Measurements from ENCODE around the gene EN2. TPM values are rescaled to one million over a fixed set of nuclear protein-coding genes. Genes with fewer than 3 reads are reported as not detected.

EN2 gene
- total RNA-seq, 2 experiments from 2014 or later: not detected

GRCh38 chr7:155468785-155469148, 10.8 kb downstream of the EN2 start:
- H3K9me2 ChIP-seq (ENCODE audit: insufficient read depth, low read length): no peaks in the 10 kb centered on the region
- ChIA-PET CTCF (ENCODE audit: unreplicated experiment) (no interaction called here), POLR2A (interaction anchor here (0.7 kb wide), 1 partner anchor 715 kb away, joined by 3 read pairs; no protein-coding TSS in a partner anchor)
- BruUV-seq (replicated peaks): no TSS peak
- TF ChIP-seq CTCF (conservative IDR thresholded peaks at IDR 0.05; ENCODE audit: low read length) (no peak), EZH2phosphoT487 (IDR thresholded peaks at IDR 0.05; ENCODE audit: borderline replicate concordance, low read depth, low read length) (no peak)
- intact Hi-C loops (cut with micrococcal nuclease; ENCODE audit: unreplicated experiment): no loop called here
- no peak overlapping the region for H3K4me3 ChIP-seq (ENCODE audit: low read depth, low read length, poor library complexity, severe bottlenecking)
- H3K27ac ChIP-seq (ENCODE audit: low read depth, low read length, poor library complexity, severe bottlenecking): no peak overlapping the region
- no peaks in the 10 kb centered on the region for H3K4me1 ChIP-seq (ENCODE audit: insufficient read depth, low read length, poor library complexity, severe bottlenecking)
- no peaks in the 10 kb centered on the region for H4K20me1 ChIP-seq (ENCODE audit: insufficient read depth, low read length)
- no peak for DNase-seq (ENCODE audit: low spot score)
- no peak overlapping the region for H3K4me2 ChIP-seq (ENCODE audit: low read length)
- H3K79me2 ChIP-seq (ENCODE audit: insufficient read depth, low read depth, low read length): no peaks in the 10 kb centered on the region
- H3K9me3 ChIP-seq (ENCODE audit: low read length): no peaks in the 10 kb centered on the region
- H2AFZ ChIP-seq (ENCODE audit: low read length): no peak overlapping the region
- H3K36me3 ChIP-seq (ENCODE audit: insufficient read depth, low read length): no peaks in the 10 kb centered on the region

- Histone ChIP-seq H3K27ac (ENCODE audit: low read depth, low read length, poor library complexity, severe bottlenecking) (no peak overlapping the region), H4K20me1 (ENCODE audit: insufficient read depth, low read length) (no peaks in the 10 kb centered on the region), H3K4me3 (ENCODE audit: low read depth, low read length, poor library complexity, severe bottlenecking) (no peak overlapping the region), H3K79me2 (ENCODE audit: insufficient read depth, low read depth, low read length) (no peaks in the 10 kb centered on the region), H3K4me2 (ENCODE audit: low read length) (no peak overlapping the region), H3K9me3 (ENCODE audit: low read length) (no peaks in the 10 kb centered on the region), H3K36me3 (ENCODE audit: insufficient read depth, low read length) (no peaks in the 10 kb centered on the region), H2AFZ (ENCODE audit: low read length) (no peak overlapping the region), H3K9me2 (ENCODE audit: insufficient read depth, low read length) (no peaks in the 10 kb centered on the region), H3K4me1 (ENCODE audit: insufficient read depth, low read length, poor library complexity, severe bottlenecking) (no peaks in the 10 kb centered on the region)
- no TSS peak for BruUV-seq (replicated peaks)
- no peak for DNase-seq (ENCODE audit: low spot score)
- ChIA-PET CTCF (ENCODE audit: unreplicated experiment) (no interaction called here), POLR2A (interaction anchor here (0.7 kb wide), 1 partner anchor 714 kb away, joined by 3 read pairs; no protein-coding TSS in a partner anchor)
- intact Hi-C loops (cut with micrococcal nuclease; ENCODE audit: unreplicated experiment): no loop called here
- TF ChIP-seq CTCF (conservative IDR thresholded peaks at IDR 0.05; ENCODE audit: low read length): no peak
- TF ChIP-seq EZH2phosphoT487 (IDR thresholded peaks at IDR 0.05; ENCODE audit: borderline replicate concordance, low read depth, low read length): no peak
Observed at GRCh38 chr7:155469311-155470185, 11.6 kb downstream of the EN2 start.

- no peaks in the 10 kb centered on the region for H3K4me1 ChIP-seq (ENCODE audit: insufficient read depth, low read length, poor library complexity, severe bottlenecking)
- intact Hi-C loops (cut with micrococcal nuclease; ENCODE audit: unreplicated experiment): no loop called here
Observed at GRCh38 chr7:155470186-155470487, 12.2 kb downstream of the EN2 start.

More at GRCh38 chr7:155470186-155470487, 12.2 kb downstream of the EN2 start:
- Histone ChIP-seq H3K27ac (ENCODE audit: low read depth, low read length, poor library complexity, severe bottlenecking) (no peak overlapping the region), H3K9me2 (ENCODE audit: insufficient read depth, low read length) (no peaks in the 10 kb centered on the region), H3K4me3 (ENCODE audit: low read depth, low read length, poor library complexity, severe bottlenecking) (no peak overlapping the region), H3K36me3 (ENCODE audit: insufficient read depth, low read length) (no peaks in the 10 kb centered on the region), H4K20me1 (ENCODE audit: insufficient read depth, low read length) (no peaks in the 10 kb centered on the region), H3K9me3 (ENCODE audit: low read length) (no peaks in the 10 kb centered on the region), H2AFZ (ENCODE audit: low read length) (no peak overlapping the region), H3K79me2 (ENCODE audit: insufficient read depth, low read depth, low read length) (no peaks in the 10 kb centered on the region), H3K4me2 (ENCODE audit: low read length) (no peak overlapping the region)
- POLR2A ChIA-PET: no interaction called here
- BruUV-seq (replicated peaks): no TSS peak
- DNase-seq (ENCODE audit: low spot score): no peak
- CTCF ChIA-PET (ENCODE audit: unreplicated experiment): no interaction called here
- TF ChIP-seq EZH2phosphoT487 (IDR thresholded peaks at IDR 0.05; ENCODE audit: borderline replicate concordance, low read depth, low read length) (no peak), CTCF (conservative IDR thresholded peaks at IDR 0.05; ENCODE audit: low read length) (no peak)

All from OCI-LY7 (cell line).